Activated T-helper 17 cell treated with anti-CD3 and anti-CD28 coated beads, Interleukin-2, amount 50 U/mL, for 72 hours (primary cell): ENCODE measurements around the gene IQCE. TPM values are rescaled to one million over a fixed set of nuclear protein-coding genes. Genes with fewer than 3 reads are reported as not detected.
A peak's percentile ranks its signal among the peaks of the same experiment; 100 is the strongest.
"Not testable (repeated sequence)": the region's sequence is repeated elsewhere in the genome, so short reads cannot be mapped to it uniquely, and the experiment has no call there.

Source experiments
- ATAC-seq: fragments of 150-1000 bp; cut with Tn5 transposase; replicated peaks from 2 replicates; pipeline ENCODE4 v1.10.0; 2021; ENCODE audit warnings: mild to moderate bottlenecking, moderate library complexity
- H3K27ac Mint-ChIP-seq: one replicate; pipeline ENCODE4 v1.8.0; 2022; ENCODE audit warnings: mixed read lengths
- H3K27me3 Mint-ChIP-seq: one replicate; pipeline ENCODE4 v1.8.0; 2022; ENCODE audit warnings: mixed read lengths
- H3K36me3 Mint-ChIP-seq: one replicate; pipeline ENCODE4 v1.8.0; 2022; ENCODE audit warnings: low read depth, mild to moderate bottlenecking, mixed read lengths
- H3K4me1 Mint-ChIP-seq: one replicate; pipeline ENCODE4 v1.8.0; 2022; ENCODE audit warnings: mixed read lengths
- H3K4me3 Mint-ChIP-seq: one replicate; pipeline ENCODE4 v1.8.0; 2022; ENCODE audit warnings: mild to moderate bottlenecking, mixed read lengths
- H3K9me3 Mint-ChIP-seq: one replicate; pipeline ENCODE4 v1.8.0; 2022; ENCODE audit warnings: mixed read lengths
- total RNA-seq, 2 donors: library from RNA; stranded (reverse); gene quantifications; one replicate each; pipeline ENCODE4 v1.2.3, GENCODE V29; 2022

Gene IQCE
- total RNA-seq, 2 donors from 2014 or later, result 11.2 to 15.3 TPM

- not testable (repeated sequence) for H3K36me3 Mint-ChIP-seq, H3K9me3 Mint-ChIP-seq, H3K27me3 Mint-ChIP-seq, ATAC-seq, H3K4me1 Mint-ChIP-seq, H3K27ac Mint-ChIP-seq, H3K4me3 Mint-ChIP-seq
Measured at GRCh38 chr7:2534214-2534613, 24.6 kb upstream of the IQCE start.

- H3K27ac Mint-ChIP-seq, H3K4me3 Mint-ChIP-seq, H3K4me1 Mint-ChIP-seq, H3K36me3 Mint-ChIP-seq, ATAC-seq, H3K27me3 Mint-ChIP-seq, H3K9me3 Mint-ChIP-seq: not testable (repeated sequence)
Measured at GRCh38 chr7:2535872-2536627, 22.7 kb upstream of the IQCE start.

GRCh38 chr7:2537981-2538851 lies 20.6 kb upstream of the IQCE start:
- no peaks in the 10 kb centered on the region for H3K27me3 Mint-ChIP-seq
- peaks cover 6% of the 10 kb centered on the region for H3K36me3 Mint-ChIP-seq
- no peaks in the 10 kb centered on the region for H3K4me1 Mint-ChIP-seq
- no peak overlapping the region for H3K27ac Mint-ChIP-seq
- no peaks in the 10 kb centered on the region for H3K9me3 Mint-ChIP-seq
- no peak for ATAC-seq
- H3K4me3 Mint-ChIP-seq, result no peak overlapping the region

- no peak for ATAC-seq
- Mint-ChIP-seq H3K27ac (no peak overlapping the region), H3K9me3 (no peaks in the 10 kb centered on the region), H3K4me3 (no peak overlapping the region), H3K4me1 (no peaks in the 10 kb centered on the region), H3K27me3 (no peaks in the 10 kb centered on the region), H3K36me3 (peaks cover 16% of the 10 kb centered on the region)
Measured at GRCh38 chr7:2539031-2539911, 19.5 kb upstream of the IQCE start.

GRCh38 chr7:2540133-2540532 lies 18.6 kb upstream of the IQCE start:
- H3K4me3 Mint-ChIP-seq, result no peak overlapping the region
- ATAC-seq, result no peak
- no peaks in the 10 kb centered on the region for H3K4me1 Mint-ChIP-seq
- no peaks in the 10 kb centered on the region for H3K9me3 Mint-ChIP-seq
- H3K36me3 Mint-ChIP-seq, result peaks cover 24% of the 10 kb centered on the region
- no peak overlapping the region for H3K27ac Mint-ChIP-seq
- H3K27me3 Mint-ChIP-seq, result no peaks in the 10 kb centered on the region

GRCh38 chr7:2540641-2541051 lies 18.1 kb upstream of the IQCE start:
- Mint-ChIP-seq H3K4me3 (no peak overlapping the region), H3K4me1 (no peaks in the 10 kb centered on the region), H3K27ac (no peak overlapping the region), H3K9me3 (no peaks in the 10 kb centered on the region), H3K36me3 (peaks cover 29% of the 10 kb centered on the region), H3K27me3 (no peaks in the 10 kb centered on the region)
- no peak for ATAC-seq

- no peaks in the 10 kb centered on the region for H3K4me1 Mint-ChIP-seq
Measured at GRCh38 chr7:2541291-2542010, 17.3 kb upstream of the IQCE start.

GRCh38 chr7:2542011-2542915 lies 16.5 kb upstream of the IQCE start:
- no peaks in the 10 kb centered on the region for H3K9me3 Mint-ChIP-seq
- H3K27me3 Mint-ChIP-seq, result no peaks in the 10 kb centered on the region
- no peak overlapping the region for H3K27ac Mint-ChIP-seq
- H3K4me3 Mint-ChIP-seq, result no peak overlapping the region
- H3K4me1 Mint-ChIP-seq, result no peaks in the 10 kb centered on the region
- ATAC-seq, result peak; percentile 9
- peaks cover 45% of the 10 kb centered on the region for H3K36me3 Mint-ChIP-seq

More at GRCh38 chr7:2541291-2542010, 17.3 kb upstream of the IQCE start:
- peaks cover 37% of the 10 kb centered on the region for H3K36me3 Mint-ChIP-seq
- H3K27ac Mint-ChIP-seq, result no peak overlapping the region
- no peaks in the 10 kb centered on the region for H3K27me3 Mint-ChIP-seq
- no peak for ATAC-seq
- no peaks in the 10 kb centered on the region for H3K9me3 Mint-ChIP-seq
- no peak overlapping the region for H3K4me3 Mint-ChIP-seq

GRCh38 chr7:2542916-2543871 lies 15.6 kb upstream of the IQCE start:
- no peak overlapping the region for H3K27ac Mint-ChIP-seq
- no peaks in the 10 kb centered on the region for H3K9me3 Mint-ChIP-seq
- H3K4me1 Mint-ChIP-seq, result no peaks in the 10 kb centered on the region
- H3K4me3 Mint-ChIP-seq, result no peak overlapping the region
- ATAC-seq, result no peak
- H3K36me3 Mint-ChIP-seq, result peaks cover 54% of the 10 kb centered on the region
- no peaks in the 10 kb centered on the region for H3K27me3 Mint-ChIP-seq

- H3K27ac Mint-ChIP-seq, result no peak overlapping the region
- no peaks in the 10 kb centered on the region for H3K9me3 Mint-ChIP-seq
- H3K36me3 Mint-ChIP-seq, result peaks cover 68% of the 10 kb centered on the region
- H3K27me3 Mint-ChIP-seq, result no peaks in the 10 kb centered on the region
- no peak overlapping the region for H3K4me3 Mint-ChIP-seq
- peaks cover 4% of the 10 kb centered on the region for H3K4me1 Mint-ChIP-seq
- no peak for ATAC-seq
Measured at GRCh38 chr7:2544541-2545188, 14.1 kb upstream of the IQCE start.

- Mint-ChIP-seq H3K27ac (no peak overlapping the region), H3K4me3 (no peak overlapping the region), H3K36me3 (peaks cover 80% of the 10 kb centered on the region), H3K27me3 (no peaks in the 10 kb centered on the region), H3K9me3 (no peaks in the 10 kb centered on the region), H3K4me1 (peaks cover 9% of the 10 kb centered on the region)
- no peak for ATAC-seq
Measured at GRCh38 chr7:2545746-2546425, 12.9 kb upstream of the IQCE start.
